Lower lobe of right lung (tissue), 2 donors: ENCODE data around the gene PRKRIP1. TPM values are rescaled to one million over a fixed set of nuclear protein-coding genes. Genes with fewer than 3 reads are reported as not detected.

Experiments
- ATAC-seq, 2 donors: fragments of 200-7000 bp; cut with Tn5 transposase; one replicate each; pipeline ENCODE4 v1.9.1; 2020 to 2022; ENCODE audit warnings: mild to moderate bottlenecking in 2 of 2, moderate library complexity in 2 of 2
- DNase-seq: peaks from one replicate; pipeline ENCODE4 v3.0.0-alpha.2; 2020
- H3K27ac ChIP-seq: fragments of 200-600 bp; one replicate; pipeline ENCODE4 v1.8.0; 2022
- H3K27me3 ChIP-seq: fragments of 200-600 bp; one replicate; pipeline ENCODE4 v1.8.0; 2022; ENCODE audit warnings: low read depth
- H3K36me3 ChIP-seq: fragments of 200-600 bp; one replicate; pipeline ENCODE4 v1.8.0; 2022; ENCODE audit warnings: mild to moderate bottlenecking
- H3K4me1 ChIP-seq: fragments of 200-600 bp; one replicate; pipeline ENCODE4 v1.8.0; 2022
- H3K4me3 ChIP-seq: fragments of 200-600 bp; one replicate; pipeline ENCODE4 v1.8.0; 2022; ENCODE audit warnings: mild to moderate bottlenecking
- H3K9me3 ChIP-seq: fragments of 200-600 bp; one replicate; pipeline ENCODE4 v1.8.0; 2022
- intact Hi-C: fragments of 100-400 bp; cut with DNase I; formaldehyde crosslinking; loops from one replicate; pipeline ENCODE4 v1.11.0; 2022
- total RNA-seq: library from RNA; stranded (reverse); fragmentation: NEBNext Ultra II Directional; extraction: Animal tissue kit (Norgen Biotek cat#: 25700); gene quantifications from one replicate; pipeline ENCODE4 v1.2.1, GENCODE V29; 2021
- TF ChIP-seq, protein P1 (sequence below): fragments of 200-600 bp; IDR thresholded peaks from one replicate; pipeline ENCODE4 v1.8.0; 2022; ENCODE audit warnings: antibody characterized with exemption, mild to moderate bottlenecking
- donor health status: DM: no; HTN: yes; CAD: no; lungs with severe emphysema.

Gene PRKRIP1
- total RNA-seq, 1 donor from 2014 or later, result 20.3 TPM

GRCh38 chr7:102436118-102436517 lies 40.0 kb downstream of the PRKRIP1 start:
- no peak overlapping the region for H3K27ac ChIP-seq
- ATAC-seq, result no peak
- no peak overlapping the region for H3K4me3 ChIP-seq
- H3K9me3 ChIP-seq, result no peaks in the 10 kb centered on the region
- peaks cover 7% of the 10 kb centered on the region for H3K36me3 ChIP-seq
- H3K27me3 ChIP-seq, result no peaks in the 10 kb centered on the region
- peaks cover 30% of the 10 kb centered on the region for H3K4me1 ChIP-seq
- TF ChIP-seq, protein P1, sequence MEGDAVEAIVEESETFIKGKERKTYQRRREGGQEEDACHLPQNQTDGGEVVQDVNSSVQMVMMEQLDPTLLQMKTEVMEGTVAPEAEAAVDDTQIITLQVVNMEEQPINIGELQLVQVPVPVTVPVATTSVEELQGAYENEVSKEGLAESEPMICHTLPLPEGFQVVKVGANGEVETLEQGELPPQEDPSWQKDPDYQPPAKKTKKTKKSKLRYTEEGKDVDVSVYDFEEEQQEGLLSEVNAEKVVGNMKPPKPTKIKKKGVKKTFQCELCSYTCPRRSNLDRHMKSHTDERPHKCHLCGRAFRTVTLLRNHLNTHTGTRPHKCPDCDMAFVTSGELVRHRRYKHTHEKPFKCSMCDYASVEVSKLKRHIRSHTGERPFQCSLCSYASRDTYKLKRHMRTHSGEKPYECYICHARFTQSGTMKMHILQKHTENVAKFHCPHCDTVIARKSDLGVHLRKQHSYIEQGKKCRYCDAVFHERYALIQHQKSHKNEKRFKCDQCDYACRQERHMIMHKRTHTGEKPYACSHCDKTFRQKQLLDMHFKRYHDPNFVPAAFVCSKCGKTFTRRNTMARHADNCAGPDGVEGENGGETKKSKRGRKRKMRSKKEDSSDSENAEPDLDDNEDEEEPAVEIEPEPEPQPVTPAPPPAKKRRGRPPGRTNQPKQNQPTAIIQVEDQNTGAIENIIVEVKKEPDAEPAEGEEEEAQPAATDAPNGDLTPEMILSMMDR, result no peak
- no peak for DNase-seq
- intact Hi-C loops, result no loop called here

GRCh38 chr7:102439963-102440795 lies 44.0 kb downstream of the PRKRIP1 start:
- intact Hi-C loops, result no loop called here
- no peaks in the 10 kb centered on the region for H3K27me3 ChIP-seq
- H3K27ac ChIP-seq, result peak overlapping the region; percentile 71
- ATAC-seq, result peak; percentile 60 to 62
- H3K4me1 ChIP-seq, result no peaks in the 10 kb centered on the region
- no peak overlapping the region for H3K4me3 ChIP-seq
- DNase-seq, result no peak
- no peaks in the 10 kb centered on the region for H3K9me3 ChIP-seq
- peaks cover 22% of the 10 kb centered on the region for H3K36me3 ChIP-seq
- TF ChIP-seq, protein P1, result no peak

DNA sequence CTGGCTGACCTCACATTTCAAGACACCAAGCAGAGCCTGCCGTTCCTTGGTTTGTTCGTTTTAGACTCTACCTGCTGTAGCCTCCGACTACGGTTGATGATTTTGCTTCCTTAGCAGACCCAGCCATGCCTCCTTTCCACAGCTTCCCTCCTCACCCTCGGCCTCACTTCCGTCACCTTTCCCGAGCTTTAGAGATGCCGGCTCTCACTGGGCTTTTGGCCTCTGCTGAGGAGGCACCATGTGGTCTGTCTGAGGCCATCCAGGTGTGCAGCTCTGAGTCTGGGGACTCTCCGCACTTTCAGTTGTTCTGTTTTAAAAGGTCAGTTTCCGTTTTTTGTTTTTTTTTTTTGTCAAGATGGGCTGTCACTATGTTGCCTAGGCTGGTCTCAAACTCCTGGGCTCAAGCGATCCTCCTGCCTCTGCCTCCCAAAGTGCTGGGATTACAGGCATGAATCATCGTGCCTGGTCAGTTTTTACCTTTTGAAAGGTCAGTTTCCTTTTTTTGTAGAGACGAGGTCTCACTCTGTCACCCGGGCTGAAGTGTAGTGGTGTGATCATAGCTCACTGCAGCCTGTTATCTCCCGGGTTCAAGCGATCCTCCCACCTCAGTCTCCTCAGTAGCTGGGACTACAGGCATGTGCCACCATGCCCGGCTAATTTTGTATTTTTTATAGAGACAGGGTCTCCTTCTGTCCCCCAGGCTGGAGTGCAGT lies 49.0 kb downstream of the PRKRIP1 start:
- ATAC-seq (no peak), DNase-seq (no peak)
- no peak overlapping the region for H3K4me3 ChIP-seq
- intact Hi-C loops, result no loop called here
- H3K27ac ChIP-seq, result no peak overlapping the region
- no peaks in the 10 kb centered on the region for H3K4me1 ChIP-seq
- TF ChIP-seq, protein P1, result no peak
- no peaks in the 10 kb centered on the region for H3K27me3 ChIP-seq
- H3K9me3 ChIP-seq, result no peaks in the 10 kb centered on the region
- peaks cover 40% of the 10 kb centered on the region for H3K36me3 ChIP-seq

GRCh38 chr7:102445674-102446071 lies 49.5 kb downstream of the PRKRIP1 start:
- no peak overlapping the region for H3K27ac ChIP-seq
- H3K4me1 ChIP-seq, result no peaks in the 10 kb centered on the region
- no peaks in the 10 kb centered on the region for H3K9me3 ChIP-seq
- no peak for ATAC-seq
- H3K27me3 ChIP-seq, result no peaks in the 10 kb centered on the region
- H3K36me3 ChIP-seq, result peaks cover 40% of the 10 kb centered on the region
- intact Hi-C loops, result no loop called here
- H3K4me3 ChIP-seq, result no peak overlapping the region
- TF ChIP-seq, protein P1, result no peak
- no peak for DNase-seq

- intact Hi-C loops, result no loop called here
Measured at GRCh38 chr7:102446387-102447156, 50.4 kb downstream of the PRKRIP1 start.

More at GRCh38 chr7:102446387-102447156, 50.4 kb downstream of the PRKRIP1 start:
- peaks cover 39% of the 10 kb centered on the region for H3K36me3 ChIP-seq
- H3K4me1 ChIP-seq, result no peaks in the 10 kb centered on the region
- no peak overlapping the region for H3K4me3 ChIP-seq
- DNase-seq, result no peak
- H3K27ac ChIP-seq, result no peak overlapping the region
- no peaks in the 10 kb centered on the region for H3K9me3 ChIP-seq
- no peak for ATAC-seq
- TF ChIP-seq, protein P1, result no peak
- no peaks in the 10 kb centered on the region for H3K27me3 ChIP-seq
